ENCODE data around the gene GDF10. TPM values are rescaled to one million over a fixed set of nuclear protein-coding genes. Genes with fewer than 3 reads are reported as not detected.

GDF10 gene
- total RNA-seq, 4 donors from 2014 or later: 0.29 to 12.6 (median 0.57) TPM

DNA sequence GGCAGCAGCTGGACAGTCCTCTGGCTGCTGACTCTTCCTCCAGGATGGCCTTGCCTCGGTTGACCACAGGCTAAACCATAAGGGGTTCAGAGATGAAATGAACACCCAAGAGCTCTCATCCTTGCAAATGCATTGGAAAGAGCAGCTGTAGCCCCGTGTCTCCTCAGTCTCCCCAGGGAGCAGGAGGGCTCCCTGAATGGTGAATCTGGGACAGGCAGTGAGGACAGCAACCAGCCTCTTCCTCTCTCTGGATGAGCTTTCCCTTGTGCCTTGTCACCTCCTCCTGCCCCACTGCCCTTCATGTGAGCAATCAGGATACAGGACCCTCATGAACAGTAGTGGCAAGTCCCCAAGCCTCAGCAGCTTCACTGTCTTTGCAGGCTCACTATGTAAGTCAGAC, 23.9 kb upstream of the GDF10 start:
- no peak overlapping the region for H3K4me3 ChIP-seq
- DNase-seq: no peak
- TF ChIP-seq POLR2A (IDR thresholded peaks at IDR 0.05): no peak
- TF ChIP-seq, protein P1, sequence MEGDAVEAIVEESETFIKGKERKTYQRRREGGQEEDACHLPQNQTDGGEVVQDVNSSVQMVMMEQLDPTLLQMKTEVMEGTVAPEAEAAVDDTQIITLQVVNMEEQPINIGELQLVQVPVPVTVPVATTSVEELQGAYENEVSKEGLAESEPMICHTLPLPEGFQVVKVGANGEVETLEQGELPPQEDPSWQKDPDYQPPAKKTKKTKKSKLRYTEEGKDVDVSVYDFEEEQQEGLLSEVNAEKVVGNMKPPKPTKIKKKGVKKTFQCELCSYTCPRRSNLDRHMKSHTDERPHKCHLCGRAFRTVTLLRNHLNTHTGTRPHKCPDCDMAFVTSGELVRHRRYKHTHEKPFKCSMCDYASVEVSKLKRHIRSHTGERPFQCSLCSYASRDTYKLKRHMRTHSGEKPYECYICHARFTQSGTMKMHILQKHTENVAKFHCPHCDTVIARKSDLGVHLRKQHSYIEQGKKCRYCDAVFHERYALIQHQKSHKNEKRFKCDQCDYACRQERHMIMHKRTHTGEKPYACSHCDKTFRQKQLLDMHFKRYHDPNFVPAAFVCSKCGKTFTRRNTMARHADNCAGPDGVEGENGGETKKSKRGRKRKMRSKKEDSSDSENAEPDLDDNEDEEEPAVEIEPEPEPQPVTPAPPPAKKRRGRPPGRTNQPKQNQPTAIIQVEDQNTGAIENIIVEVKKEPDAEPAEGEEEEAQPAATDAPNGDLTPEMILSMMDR (IDR thresholded peaks at IDR 0.05): no peak
- H3K4me1 ChIP-seq: no peaks in the 10 kb centered on the region
- H3K27me3 ChIP-seq: peaks cover 0 to 7% (median 0%) of the 10 kb centered on the region in 4 donors
- H3K27ac ChIP-seq: no peak overlapping the region
- H3K36me3 ChIP-seq: no peaks in the 10 kb centered on the region
- H3K9me3 ChIP-seq: peaks cover 0 to 15% (median 8%) of the 10 kb centered on the region in 3 donors
- intact Hi-C loops (cut with DNase I): no loop called here
- 100% methylated on average over 1 to 2 of the region's 2 CpGs for WGBS, 2 donors

DNA sequence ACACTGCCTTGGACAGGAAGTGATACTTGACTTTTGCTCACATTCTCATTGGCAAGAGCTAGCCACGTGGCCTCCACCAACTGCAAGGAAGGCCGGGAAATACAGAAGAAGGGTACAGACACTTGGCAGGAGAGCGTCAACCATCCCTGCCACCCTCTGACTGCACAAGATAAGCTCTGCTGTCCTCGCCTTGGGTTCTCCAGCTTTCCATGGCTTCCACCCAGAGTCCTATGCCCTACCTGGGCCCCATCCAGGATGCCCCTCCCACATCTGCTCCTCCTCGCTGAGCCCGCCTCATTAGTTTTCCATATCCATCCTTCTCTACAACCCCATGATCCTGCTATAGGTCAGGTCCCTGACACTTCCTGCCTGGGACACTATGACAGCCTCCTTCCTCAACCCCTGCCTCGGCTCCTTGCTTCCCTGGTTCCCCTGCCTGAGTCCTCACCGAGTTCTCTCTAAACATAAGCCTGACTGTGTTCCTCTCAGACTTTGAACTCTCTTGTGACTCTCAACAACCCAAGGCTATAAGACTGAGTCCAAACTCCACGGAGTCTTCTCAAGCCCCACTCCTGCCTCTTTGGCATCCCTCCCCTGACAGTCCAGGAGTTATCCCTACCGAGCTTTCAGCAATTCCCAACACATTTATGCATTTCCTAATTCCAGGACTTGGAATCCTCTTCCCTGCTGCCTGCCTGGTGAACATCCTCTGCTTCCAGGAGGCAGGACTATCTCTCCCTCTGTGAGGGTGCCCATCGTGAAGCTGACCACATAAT, 23.2 kb upstream of the GDF10 start:
- Histone ChIP-seq H3K4me3 (no peak overlapping the region), H3K27ac (no peak overlapping the region), H3K27me3 (peaks cover 0 to 7% (median 0%) of the 10 kb centered on the region in 4 donors), H3K9me3 (peaks cover 0 to 15% (median 8%) of the 10 kb centered on the region in 3 donors), H3K4me1 (no peaks in the 10 kb centered on the region), H3K36me3 (no peaks in the 10 kb centered on the region)
- TF ChIP-seq POLR2A (IDR thresholded peaks at IDR 0.05): no peak
- TF ChIP-seq, protein P1 (IDR thresholded peaks at IDR 0.05): no peak
- intact Hi-C loops (cut with DNase I): no loop called here
- no peak for DNase-seq
- WGBS, 2 donors: 86 to 90% methylated on average over 10 to 11 of the region's 11 CpGs

DNA sequence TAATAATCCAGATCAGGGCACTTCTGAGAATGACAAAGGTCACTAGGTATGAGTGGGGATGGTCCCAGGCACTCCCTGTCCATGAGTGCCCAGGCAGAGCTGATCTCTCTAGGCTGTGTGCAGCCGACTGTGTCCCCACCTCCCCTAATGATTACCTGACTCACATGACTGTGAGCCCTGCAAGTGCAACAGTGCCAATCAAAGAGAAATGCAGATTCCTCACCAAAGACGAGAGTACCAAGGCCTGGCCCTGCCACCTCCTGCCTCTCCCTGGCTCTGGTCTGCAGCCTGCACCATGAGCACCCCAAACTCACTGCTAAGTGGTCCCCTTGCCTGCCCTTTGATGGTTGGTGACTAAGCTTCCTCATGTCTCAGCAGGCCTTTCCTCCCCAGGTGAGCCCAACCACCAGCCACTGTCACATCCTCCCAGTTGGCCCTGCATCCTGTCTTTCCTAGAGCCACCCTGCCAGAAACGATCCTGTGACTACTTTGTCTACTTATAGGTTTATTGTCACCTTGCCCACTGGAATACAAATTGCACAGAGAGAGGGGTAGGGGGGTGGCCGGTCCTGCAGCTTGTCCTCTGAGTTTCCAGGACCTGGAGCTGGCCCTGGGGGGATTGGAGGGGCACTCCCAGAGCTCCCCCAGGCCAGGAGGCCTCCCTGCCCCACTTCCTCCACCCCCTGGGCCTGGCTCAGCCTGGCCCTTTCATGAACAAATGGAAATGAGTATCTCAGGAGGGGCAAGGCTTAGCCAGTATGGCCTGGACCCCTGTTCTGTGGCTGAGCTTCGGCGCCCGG, 22.4 kb upstream of the GDF10 start:
- 60% methylated on average over 1 of the region's 7 CpGs; no CpG with 5 or more reads in 1 of the 2 donors for WGBS, 2 donors
- Histone ChIP-seq H3K9me3 (peaks cover 0 to 15% (median 8%) of the 10 kb centered on the region in 3 donors), H3K27ac (no peak overlapping the region), H3K27me3 (peaks cover 0 to 10% (median 0%) of the 10 kb centered on the region in 4 donors), H3K36me3 (no peaks in the 10 kb centered on the region), H3K4me1 (no peaks in the 10 kb centered on the region), H3K4me3 (no peak overlapping the region)
- intact Hi-C loops (cut with DNase I): no loop called here
- DNase-seq: no peak
- TF ChIP-seq, protein P1 (IDR thresholded peaks at IDR 0.05): no peak
- TF ChIP-seq POLR2A (IDR thresholded peaks at IDR 0.05): no peak

DNA sequence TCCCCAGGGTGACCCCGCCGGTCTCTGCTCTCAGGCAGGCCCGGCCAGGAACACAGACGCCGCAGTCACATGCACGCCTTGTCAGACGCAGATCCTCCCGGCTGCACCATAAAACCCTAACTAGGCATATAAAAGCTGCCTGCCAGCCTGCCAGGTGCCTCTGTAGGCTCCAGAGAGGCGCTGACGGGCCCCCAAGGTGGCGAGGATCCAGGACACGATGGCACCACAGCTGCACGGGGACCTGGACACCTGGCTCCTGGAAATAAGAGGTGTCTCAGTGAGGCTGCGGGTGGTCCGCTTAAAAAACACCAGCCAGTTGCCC, 21.9 kb upstream of the GDF10 start:
- peaks cover 0 to 10% (median 0%) of the 10 kb centered on the region in 4 donors for H3K27me3 ChIP-seq
- H3K9me3 ChIP-seq: peaks cover 0 to 9% (median 5%) of the 10 kb centered on the region in 3 donors
- H3K4me1 ChIP-seq: no peaks in the 10 kb centered on the region
- 90 to 100% methylated on average over 2 of the region's 15 CpGs for WGBS, 2 donors
- intact Hi-C loops (cut with DNase I): no loop called here
- no peak for TF ChIP-seq POLR2A (IDR thresholded peaks at IDR 0.05)
- TF ChIP-seq, protein P1 (IDR thresholded peaks at IDR 0.05): no peak
- no peak overlapping the region for H3K4me3 ChIP-seq
- no peaks in the 10 kb centered on the region for H3K36me3 ChIP-seq
- no peak overlapping the region for H3K27ac ChIP-seq
- no peak for DNase-seq

DNA sequence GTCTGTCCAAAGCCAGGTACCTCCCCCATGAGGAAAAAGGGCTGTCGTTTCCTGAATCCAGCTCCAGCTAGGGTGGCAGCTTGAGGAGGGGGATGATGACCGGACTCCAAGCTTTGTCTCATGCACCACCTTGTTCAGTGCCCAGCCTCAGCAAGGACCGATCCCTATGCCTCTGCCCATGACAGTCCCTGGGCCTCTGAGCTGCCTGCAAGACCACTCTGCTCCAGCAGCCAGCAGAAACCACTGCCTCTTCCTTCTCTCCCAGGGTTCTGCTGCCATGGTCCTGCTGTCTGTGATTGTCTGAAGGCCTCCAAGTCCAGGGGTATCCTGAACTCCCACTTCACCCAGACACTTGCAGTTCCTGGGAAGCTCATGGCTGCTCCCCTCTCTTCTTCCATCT, 21.3 kb upstream of the GDF10 start:
- no peaks in the 10 kb centered on the region for H3K4me1 ChIP-seq
- WGBS, 2 donors: 80 to 100% methylated on average over 2 of the region's 3 CpGs
- intact Hi-C loops (cut with DNase I): no loop called here
- DNase-seq: no peak
- H3K27ac ChIP-seq: no peak overlapping the region
- H3K9me3 ChIP-seq: peaks cover 0 to 3% (median 0%) of the 10 kb centered on the region in 3 donors
- H3K27me3 ChIP-seq: peaks cover 0 to 10% (median 0%) of the 10 kb centered on the region in 4 donors
- H3K4me3 ChIP-seq: no peak overlapping the region
- TF ChIP-seq POLR2A (IDR thresholded peaks at IDR 0.05): no peak
- TF ChIP-seq, protein P1 (IDR thresholded peaks at IDR 0.05): no peak
- H3K36me3 ChIP-seq: no peaks in the 10 kb centered on the region

All from esophagus squamous epithelium (tissue), 5 donors.